Endothelial cell (in vitro differentiated cells): Measurements from ENCODE around the gene OXLD1. TPM values are rescaled to one million over a fixed set of nuclear protein-coding genes. Genes with fewer than 3 reads are reported as not detected.
A peak's percentile ranks its signal among the peaks of the same experiment; 100 is the strongest.

Experiments
- DNase-seq: peaks from one replicate; pipeline ENCODE4 v3.0.0; 2021; ENCODE audit warnings: low spot score
- H3K27ac Mint-ChIP-seq: one replicate; pipeline ENCODE4 v1.8.0; 2021; ENCODE audit warnings: mixed read lengths, inconsistent platforms; ENCODE audit not compliant: unreplicated experiment
- H3K27me3 Mint-ChIP-seq: one replicate; pipeline ENCODE4 v1.8.0; 2021; ENCODE audit warnings: mild to moderate bottlenecking, moderate library complexity, mixed read lengths, inconsistent platforms; ENCODE audit not compliant: unreplicated experiment
- H3K36me3 Mint-ChIP-seq: one replicate; pipeline ENCODE4 v1.8.0; 2021; ENCODE audit warnings: mild to moderate bottlenecking, low read depth, mixed read lengths, inconsistent platforms; ENCODE audit not compliant: unreplicated experiment
- H3K4me1 Mint-ChIP-seq: one replicate; pipeline ENCODE4 v1.8.0; 2021; ENCODE audit warnings: mild to moderate bottlenecking, mixed read lengths, inconsistent platforms; ENCODE audit not compliant: unreplicated experiment
- H3K4me3 Mint-ChIP-seq: one replicate; pipeline ENCODE4 v1.8.0; 2021; ENCODE audit warnings: mild to moderate bottlenecking, mixed read lengths, inconsistent platforms; ENCODE audit not compliant: unreplicated experiment
- H3K9me3 Mint-ChIP-seq: one replicate; pipeline ENCODE4 v1.8.0; 2021; ENCODE audit warnings: mixed read lengths, inconsistent platforms; ENCODE audit not compliant: unreplicated experiment
- CTCF ChIP-seq: fragments of 200-600 bp; sonication (generic); IDR thresholded peaks from one replicate; pipeline ENCODE4 v1.5.0; 2021; ENCODE audit warnings: antibody characterized with exemption; ENCODE audit not compliant: unreplicated experiment
- total RNA-seq: library from RNA; stranded (reverse); fragmentation: NEBNext Ultra II Directional; extraction: Animal tissue kit (Norgen Biotek cat#: 25700); gene quantifications from one replicate; pipeline ENCODE4 v1.2.1, GENCODE V29; 2021; ENCODE audit not compliant: unreplicated experiment

The OXLD1 gene
- total RNA-seq, 1 donor from 2014 or later = 22.4 TPM

- DNase-seq = no peak
- Mint-ChIP-seq H3K4me1 (peaks cover 21% of the 10 kb centered on the region), H3K36me3 (peaks cover 21% of the 10 kb centered on the region), H3K9me3 (no peaks in the 10 kb centered on the region), H3K27ac (no peak overlapping the region), H3K4me3 (peak overlapping the region; percentile 76), H3K27me3 (peaks cover 15% of the 10 kb centered on the region)
- TF ChIP-seq CTCF = no peak
Observed at GRCh38 chr17:81708739-81709185, 42.4 kb upstream of the OXLD1 start.

- no peak for DNase-seq
- TF ChIP-seq CTCF = no peak
- Mint-ChIP-seq H3K36me3 (peaks cover 21% of the 10 kb centered on the region), H3K27ac (no peak overlapping the region), H3K9me3 (no peaks in the 10 kb centered on the region), H3K4me1 (peaks cover 21% of the 10 kb centered on the region), H3K27me3 (peaks cover 15% of the 10 kb centered on the region), H3K4me3 (no peak overlapping the region)
Observed at GRCh38 chr17:81707725-81708646, 41.6 kb upstream of the OXLD1 start.

GRCh38 chr17:81706757-81707624, 40.6 kb upstream of the OXLD1 start:
- Mint-ChIP-seq H3K4me1 (peaks cover 21% of the 10 kb centered on the region), H3K27ac (no peak overlapping the region), H3K36me3 (peaks cover 21% of the 10 kb centered on the region), H3K4me3 (peak overlapping the region; percentile 47), H3K27me3 (peaks cover 15% of the 10 kb centered on the region), H3K9me3 (no peaks in the 10 kb centered on the region)
- no peak for DNase-seq
- TF ChIP-seq CTCF = no peak

GRCh38 chr17:81706232-81706611, 39.8 kb upstream of the OXLD1 start:
- Mint-ChIP-seq H3K4me1 (peaks cover 21% of the 10 kb centered on the region), H3K36me3 (peaks cover 21% of the 10 kb centered on the region), H3K27ac (peak overlapping the region; percentile 18), H3K27me3 (peaks cover 15% of the 10 kb centered on the region), H3K9me3 (no peaks in the 10 kb centered on the region), H3K4me3 (peak overlapping the region; percentile 69)
- TF ChIP-seq CTCF = no peak
- no peak for DNase-seq
